Neural progenitor cell (in vitro differentiated cells): ENCODE results near the gene TRAM2. TPM values are rescaled to one million over a fixed set of nuclear protein-coding genes. Genes with fewer than 3 reads are reported as not detected.
A peak's percentile ranks its signal among the peaks of the same experiment; 100 is the strongest.

ENCODE experiments used
- DNase-seq: peaks from one replicate; pipeline ENCODE4 v3.0.0-alpha.2; 2016; ENCODE audit warnings: low spot score
- H2AFZ ChIP-seq: fragments of 200-600 bp; sonication (generic); replicated peaks from 2 replicates; pipeline ENCODE4 v1.6.1; 2016; ENCODE audit warnings: antibody characterized with exemption
- H3F3A ChIP-seq: fragments of 200-600 bp; sonication (generic); 2 replicates; pipeline ENCODE4 v1.6.1; 2016; ENCODE audit warnings: antibody characterized with exemption, low read depth
- H3K27ac ChIP-seq: fragments of 200-600 bp; sonication (generic); 2 replicates; pipeline ENCODE4 v1.5.1; 2016; ENCODE audit warnings: mild to moderate bottlenecking
- H3K27me3 ChIP-seq: fragments of 200-600 bp; sonication (generic); 2 replicates; pipeline ENCODE4 v1.6.1; 2016; ENCODE audit warnings: mild to moderate bottlenecking, moderate library complexity
- H3K36me3 ChIP-seq: fragments of 200-600 bp; sonication (generic); 2 replicates; pipeline ENCODE4 v1.5.1; 2016
- H3K4me1 ChIP-seq: fragments of 200-600 bp; sonication (generic); 2 replicates; pipeline ENCODE4 v1.6.1; 2016; ENCODE audit warnings: mixed run types
- H3K4me2 ChIP-seq: fragments of 200-600 bp; sonication (generic); 2 replicates; pipeline ENCODE4 v1.6.1; 2016
- H3K4me3 ChIP-seq: fragments of 200-600 bp; sonication (generic); 2 replicates; pipeline ENCODE4 v1.5.1; 2016
- H3K79me2 ChIP-seq: fragments of 200-600 bp; sonication (generic); 2 replicates; pipeline ENCODE4 v1.6.1; 2016; ENCODE audit warnings: low read depth
- H3K9ac ChIP-seq: fragments of 200-600 bp; sonication (generic); 2 replicates; pipeline ENCODE4 v1.6.1; 2016
- H3K9me3 ChIP-seq: fragments of 200-600 bp; sonication (generic); 2 replicates; pipeline ENCODE4 v1.5.1; 2016; ENCODE audit warnings: low read depth
- H4K20me1 ChIP-seq: fragments of 200-600 bp; sonication (generic); 2 replicates; pipeline ENCODE4 v1.6.1; 2016; ENCODE audit warnings: low read depth
- H3K27ac Mint-ChIP-seq: 3 replicates; pipeline ENCODE4 v1.8.0; 2021; ENCODE audit warnings: mixed read lengths
- H3K27me3 Mint-ChIP-seq: 2 replicates; pipeline ENCODE4 v1.8.0; 2022; ENCODE audit warnings: low read depth, mild to moderate bottlenecking, inconsistent platforms, moderate library complexity, mixed read lengths; ENCODE audit not compliant: insufficient read depth
- H3K36me3 Mint-ChIP-seq: 3 replicates; pipeline ENCODE4 v1.8.0; 2021; ENCODE audit warnings: mixed read lengths
- H3K4me1 Mint-ChIP-seq: 3 replicates; pipeline ENCODE4 v1.8.0; 2021; ENCODE audit warnings: mixed read lengths
- H3K4me3 Mint-ChIP-seq: 3 replicates; pipeline ENCODE4 v1.8.0; 2021; ENCODE audit warnings: mild to moderate bottlenecking, moderate library complexity, mixed read lengths
- H3K9me3 Mint-ChIP-seq: 3 replicates; pipeline ENCODE4 v1.8.0; 2020; ENCODE audit warnings: mixed read lengths
- EZH2 ChIP-seq: fragments of 200-600 bp; sonication (generic); IDR thresholded peaks from 2 replicates; pipeline ENCODE4 v1.6.1; 2017; ENCODE audit warnings: antibody characterized with exemption, mild to moderate bottlenecking, moderate library complexity
- EZH2phosphoT487 ChIP-seq: fragments of 200-600 bp; sonication (generic); IDR thresholded peaks from 2 replicates; pipeline ENCODE4 v1.6.1; 2017; ENCODE audit warnings: antibody characterized with exemption
- total RNA-seq: library from RNA; depleted of rRNA; stranded (reverse); fragments of >200 nt; gene quantifications from 2 replicates; pipeline ENCODE4 v1.2.3, GENCODE V29; 2015; ENCODE audit warnings: low replicate concordance
- TF ChIP-seq, protein P1 (sequence below): fragments of 200-600 bp; sonication (generic); IDR thresholded peaks from 2 replicates; pipeline ENCODE4 v1.5.1; 2017; ENCODE audit warnings: antibody characterized with exemption, mild to moderate bottlenecking

Gene TRAM2
- total RNA-seq, 1 donor from 2014 or later: 12.3 TPM

DNA sequence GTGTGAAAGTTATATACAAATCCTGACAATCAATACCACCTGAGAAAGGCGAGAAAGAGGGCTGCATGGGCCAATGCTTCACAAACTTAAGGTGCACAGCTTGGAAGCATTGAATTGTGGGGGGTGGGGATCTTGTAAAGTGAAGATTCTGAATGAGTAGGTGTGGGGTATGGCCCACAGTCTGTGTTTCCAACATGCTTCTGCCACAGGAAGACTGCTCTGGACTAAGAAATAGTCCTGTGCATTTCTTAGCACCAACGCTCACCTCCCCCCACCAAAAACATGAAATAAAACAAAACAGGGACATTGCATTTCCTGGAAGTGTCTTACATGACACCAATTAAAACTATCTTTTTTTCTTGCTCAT lies 21.9 kb upstream of the TRAM2 start:
- H3K4me1 ChIP-seq: peaks cover 10% of the 10 kb centered on the region
- no peak overlapping the region for H3K4me3 ChIP-seq
- no peak for TF ChIP-seq EZH2phosphoT487
- TF ChIP-seq EZH2: no peak
- Mint-ChIP-seq H3K27me3 (no peaks in the 10 kb centered on the region), H3K27ac (no peak overlapping the region), H3K9me3 (no peaks in the 10 kb centered on the region), H3K4me3 (peak overlapping the region; percentile 13), H3K36me3 (no peaks in the 10 kb centered on the region), H3K4me1 (peaks cover 38% of the 10 kb centered on the region)
- H3K27me3 ChIP-seq: no peaks in the 10 kb centered on the region
- H3K79me2 ChIP-seq: no peaks in the 10 kb centered on the region
- H3K36me3 ChIP-seq: no peaks in the 10 kb centered on the region
- H2AFZ ChIP-seq: peak overlapping the region; percentile 95
- H3K9ac ChIP-seq: no peak overlapping the region
- DNase-seq: no peak
- no peak overlapping the region for H3K27ac ChIP-seq
- H3K9me3 ChIP-seq: no peaks in the 10 kb centered on the region
- H3F3A ChIP-seq: peaks cover 11% of the 10 kb centered on the region
- no peaks in the 10 kb centered on the region for H4K20me1 ChIP-seq
- no peak overlapping the region for H3K4me2 ChIP-seq

DNA sequence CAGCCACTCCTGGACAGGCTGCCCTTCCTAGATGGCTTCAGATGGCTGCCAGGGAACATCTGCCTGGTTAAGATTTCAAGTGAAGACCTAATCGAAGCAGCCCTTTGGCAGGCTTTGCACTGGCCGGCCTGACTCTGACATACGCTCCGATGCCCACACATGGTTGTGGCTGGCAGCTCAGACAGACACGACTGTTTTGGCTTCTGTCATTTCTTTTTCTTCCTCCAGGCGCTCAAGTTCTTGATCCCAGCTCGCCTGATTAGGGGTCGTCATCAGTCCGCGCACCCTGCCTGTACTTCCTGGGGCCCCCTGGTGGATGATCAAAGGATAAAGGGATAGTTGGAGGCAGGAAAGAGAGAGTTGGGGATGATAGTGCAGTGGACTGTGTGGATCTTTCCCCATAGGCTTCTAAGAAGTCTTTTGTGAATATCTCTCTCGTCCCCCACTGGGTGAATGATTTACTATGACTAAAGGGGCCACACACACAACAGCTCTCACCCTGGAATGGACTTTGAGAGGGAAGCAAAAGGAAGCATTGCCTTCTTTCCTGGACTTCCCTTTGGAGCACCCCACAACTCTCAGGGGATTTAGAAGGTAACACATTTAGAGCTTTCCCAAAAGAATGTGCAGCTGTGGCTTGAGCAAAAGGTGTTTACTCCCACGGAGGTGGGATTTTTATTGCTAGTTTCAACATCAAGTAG lies 21.4 kb upstream of the TRAM2 start:
- Histone ChIP-seq H3K9me3 (no peaks in the 10 kb centered on the region), H3K9ac (no peak overlapping the region), H3K4me3 (no peak overlapping the region), H3K27me3 (no peaks in the 10 kb centered on the region), H2AFZ (peak overlapping the region; percentile 95), H3K79me2 (no peaks in the 10 kb centered on the region), H3K4me1 (peaks cover 10% of the 10 kb centered on the region), H3F3A (peaks cover 11% of the 10 kb centered on the region), H3K36me3 (no peaks in the 10 kb centered on the region), H4K20me1 (no peaks in the 10 kb centered on the region), H3K27ac (no peak overlapping the region), H3K4me2 (peak overlapping the region; percentile 67)
- Mint-ChIP-seq H3K4me1 (peaks cover 38% of the 10 kb centered on the region), H3K9me3 (no peaks in the 10 kb centered on the region), H3K36me3 (no peaks in the 10 kb centered on the region), H3K27me3 (no peaks in the 10 kb centered on the region), H3K27ac (peak overlapping the region; percentile 68), H3K4me3 (peak overlapping the region; percentile 40)
- peak; percentile 87 for DNase-seq
- TF ChIP-seq, protein P1, sequence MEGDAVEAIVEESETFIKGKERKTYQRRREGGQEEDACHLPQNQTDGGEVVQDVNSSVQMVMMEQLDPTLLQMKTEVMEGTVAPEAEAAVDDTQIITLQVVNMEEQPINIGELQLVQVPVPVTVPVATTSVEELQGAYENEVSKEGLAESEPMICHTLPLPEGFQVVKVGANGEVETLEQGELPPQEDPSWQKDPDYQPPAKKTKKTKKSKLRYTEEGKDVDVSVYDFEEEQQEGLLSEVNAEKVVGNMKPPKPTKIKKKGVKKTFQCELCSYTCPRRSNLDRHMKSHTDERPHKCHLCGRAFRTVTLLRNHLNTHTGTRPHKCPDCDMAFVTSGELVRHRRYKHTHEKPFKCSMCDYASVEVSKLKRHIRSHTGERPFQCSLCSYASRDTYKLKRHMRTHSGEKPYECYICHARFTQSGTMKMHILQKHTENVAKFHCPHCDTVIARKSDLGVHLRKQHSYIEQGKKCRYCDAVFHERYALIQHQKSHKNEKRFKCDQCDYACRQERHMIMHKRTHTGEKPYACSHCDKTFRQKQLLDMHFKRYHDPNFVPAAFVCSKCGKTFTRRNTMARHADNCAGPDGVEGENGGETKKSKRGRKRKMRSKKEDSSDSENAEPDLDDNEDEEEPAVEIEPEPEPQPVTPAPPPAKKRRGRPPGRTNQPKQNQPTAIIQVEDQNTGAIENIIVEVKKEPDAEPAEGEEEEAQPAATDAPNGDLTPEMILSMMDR: peak; percentile 87
- TF ChIP-seq EZH2: no peak

DNA sequence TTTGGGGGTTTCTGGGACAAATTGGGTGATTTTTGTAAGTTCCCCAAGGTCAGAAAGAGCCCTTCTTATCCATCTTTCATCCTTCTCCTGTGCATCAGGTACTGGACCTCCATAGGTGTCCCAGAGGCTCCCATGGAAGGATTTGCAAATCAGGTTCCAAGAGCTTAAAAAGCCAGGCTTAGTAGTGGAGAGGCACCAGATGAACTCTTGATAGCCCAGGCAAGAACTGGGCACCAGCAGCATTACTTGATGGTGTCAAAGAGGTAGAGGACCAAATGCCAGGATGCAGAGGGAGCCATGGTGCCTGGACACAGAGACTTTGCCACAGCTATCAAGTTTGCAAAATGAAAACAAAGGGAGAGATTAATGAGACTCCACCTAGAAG lies 20.9 kb upstream of the TRAM2 start:
- Histone ChIP-seq H2AFZ (peak overlapping the region; percentile 95), H3K9me3 (no peaks in the 10 kb centered on the region), H3K79me2 (no peaks in the 10 kb centered on the region), H3K4me2 (peak overlapping the region; percentile 67), H3K36me3 (no peaks in the 10 kb centered on the region), H3K27me3 (no peaks in the 10 kb centered on the region), H4K20me1 (no peaks in the 10 kb centered on the region), H3K4me1 (peaks cover 10% of the 10 kb centered on the region), H3K27ac (no peak overlapping the region), H3K4me3 (no peak overlapping the region), H3K9ac (no peak overlapping the region), H3F3A (peaks cover 11% of the 10 kb centered on the region)
- Mint-ChIP-seq H3K9me3 (no peaks in the 10 kb centered on the region), H3K4me1 (peaks cover 38% of the 10 kb centered on the region), H3K27ac (no peak overlapping the region), H3K27me3 (no peaks in the 10 kb centered on the region), H3K4me3 (no peak overlapping the region), H3K36me3 (no peaks in the 10 kb centered on the region)
- TF ChIP-seq EZH2: no peak
- TF ChIP-seq, protein P1: no peak
- TF ChIP-seq EZH2phosphoT487: no peak
- DNase-seq: no peak

DNA sequence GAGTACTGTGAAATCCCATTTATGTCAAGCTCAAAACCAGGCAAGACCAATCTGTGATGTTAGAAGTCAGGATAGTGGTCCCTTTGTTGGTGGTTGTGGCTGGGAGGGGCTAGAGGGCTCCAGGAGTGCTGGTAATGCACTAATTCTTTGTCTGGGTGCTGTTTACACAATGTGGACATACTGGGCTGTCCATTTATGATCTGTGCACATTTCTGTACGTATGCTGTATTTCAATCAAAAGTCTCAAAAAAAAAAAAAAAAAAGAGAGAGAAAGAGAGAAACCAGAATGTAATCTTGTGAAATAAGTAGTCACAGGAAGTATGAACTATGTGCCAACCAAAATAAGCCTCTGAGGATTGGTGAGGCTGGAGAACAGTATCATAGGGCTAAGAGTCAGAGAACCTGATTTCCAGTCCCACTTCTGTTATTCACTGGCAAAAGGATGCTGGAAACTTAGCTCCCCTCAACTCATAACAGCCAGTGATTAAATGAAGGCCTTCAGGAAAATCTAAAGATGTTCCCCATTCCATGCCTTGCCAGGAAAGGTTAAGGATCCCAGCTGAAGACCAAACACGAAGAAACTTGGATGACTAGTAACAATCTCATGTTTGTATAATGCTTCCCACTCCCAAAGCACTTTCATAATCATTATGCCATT lies 19.6 kb upstream of the TRAM2 start:
- Histone ChIP-seq H3K4me2 (no peak overlapping the region), H3K27ac (no peak overlapping the region)

More for the DNA sequence above, 19.6 kb upstream of the TRAM2 start:
- Histone ChIP-seq H3K9ac (no peak overlapping the region), H3K36me3 (no peaks in the 10 kb centered on the region), H3K79me2 (no peaks in the 10 kb centered on the region), H2AFZ (no peak overlapping the region), H3K4me1 (peaks cover 10% of the 10 kb centered on the region), H3K4me3 (no peak overlapping the region), H4K20me1 (no peaks in the 10 kb centered on the region), H3K9me3 (no peaks in the 10 kb centered on the region), H3K27me3 (no peaks in the 10 kb centered on the region), H3F3A (peaks cover 11% of the 10 kb centered on the region)
- H3K4me3 Mint-ChIP-seq: no peak overlapping the region
- TF ChIP-seq, protein P1: no peak
- no peak for TF ChIP-seq EZH2
- no peak for TF ChIP-seq EZH2phosphoT487
- no peak for DNase-seq
- no peaks in the 10 kb centered on the region for H3K9me3 Mint-ChIP-seq
- H3K36me3 Mint-ChIP-seq: no peaks in the 10 kb centered on the region
- no peaks in the 10 kb centered on the region for H3K27me3 Mint-ChIP-seq
- no peak overlapping the region for H3K27ac Mint-ChIP-seq
- peaks cover 38% of the 10 kb centered on the region for H3K4me1 Mint-ChIP-seq
